Keratinocyte (primary cell): ENCODE measurements around the gene SLAMF8. TPM values are rescaled to one million over a fixed set of nuclear protein-coding genes. Genes with fewer than 3 reads are reported as not detected.

Source experiments
- DNase-seq: peaks from one replicate; pipeline ENCODE4 v3.0.0-alpha.2; 2011; ENCODE audit warnings: low read depth, missing footprints, low spot score
- FAIRE-seq: peaks from 2 replicates; lab custom pipeline; 2011; peaks lifted over from hg19 to GRCh38; lab: Jason Lieb, UNC
- H2AFZ ChIP-seq: 2 replicates; pipeline ENCODE4 v1.6.0; 2012; ENCODE audit warnings: low read length, control low read depth, inconsistent platforms; ENCODE audit not compliant: control insufficient read depth
- H3K27ac ChIP-seq: 2 replicates; pipeline ENCODE4 v1.5.1; 2011; ENCODE audit warnings: low read length; ENCODE audit not compliant: control insufficient read depth, insufficient read depth
- H3K27me3 ChIP-seq: 3 replicates; pipeline ENCODE4 v1.6.0; 2011; ENCODE audit warnings: low read length; ENCODE audit not compliant: control insufficient read depth, insufficient read depth; ENCODE audit errors: extremely low read depth
- H3K36me3 ChIP-seq, 2 experiments: 2 replicates in 1 of 2; 3 replicates in 1 of 2; pipeline ENCODE4 v1.5.1; 2011; ENCODE audit warnings: low read length in 2 of 2, mild to moderate bottlenecking in 1 of 2; ENCODE audit not compliant: control insufficient read depth in 2 of 2, insufficient read depth in 2 of 2; ENCODE audit errors: extremely low read depth in 1 of 2
- H3K4me1 ChIP-seq: 3 replicates; pipeline ENCODE4 v1.5.1; 2011; ENCODE audit warnings: low read length; ENCODE audit not compliant: control insufficient read depth, insufficient read depth; ENCODE audit errors: extremely low read depth
- H3K4me2 ChIP-seq: 3 replicates; pipeline ENCODE4 v1.6.0; 2011; ENCODE audit warnings: low read depth, low read length; ENCODE audit not compliant: control insufficient read depth, insufficient read depth; ENCODE audit errors: extremely low read depth
- H3K4me3 ChIP-seq, 3 experiments: fragments of 200-600 bp in 1 of 3; sonication (generic) in 1 of 3; 2 replicates in 2 of 3; 3 replicates in 1 of 3; pipeline ENCODE4 v1.5.1; 2011 to 2016; ENCODE audit warnings: low read length in 3 of 3, mild to moderate bottlenecking in 3 of 3, control low read depth in 2 of 3, inconsistent platforms in 1 of 3, low read depth in 1 of 3, mixed read lengths in 1 of 3, mixed run types in 1 of 3, moderate library complexity in 1 of 3; ENCODE audit not compliant: control insufficient read depth in 2 of 3, insufficient read depth in 2 of 3; ENCODE audit errors: extremely low read depth in 1 of 3
- H3K79me2 ChIP-seq: 2 replicates; pipeline ENCODE4 v1.6.0; 2012; ENCODE audit warnings: low read length; ENCODE audit not compliant: control insufficient read depth, insufficient read depth
- H3K9ac ChIP-seq: 3 replicates; pipeline ENCODE4 v1.6.0; 2011; ENCODE audit warnings: low read length; ENCODE audit not compliant: control insufficient read depth, insufficient read depth; ENCODE audit errors: extremely low read depth
- H3K9me1 ChIP-seq: 3 replicates; pipeline ENCODE4 v1.6.0; 2011; ENCODE audit warnings: low read length; ENCODE audit not compliant: control insufficient read depth, insufficient read depth; ENCODE audit errors: extremely low read depth
- H3K9me3 ChIP-seq: 2 replicates; pipeline ENCODE4 v1.5.1; 2012; ENCODE audit warnings: low read depth, low read length; ENCODE audit not compliant: control insufficient read depth
- H4K20me1 ChIP-seq: 3 replicates; pipeline ENCODE4 v1.6.0; 2011; ENCODE audit warnings: low read length; ENCODE audit not compliant: control insufficient read depth, insufficient read depth; ENCODE audit errors: extremely low read depth
- CTCF ChIP-seq, 3 experiments: IDR thresholded peaks in 1 of 3; conservative IDR thresholded peaks in 1 of 3; optimal IDR thresholded peaks in 1 of 3; 2 replicates in 2 of 3; 3 replicates in 1 of 3; pipeline versions ENCODE3 to v1.5.1; 2011; ENCODE audit warnings: low read length in 3 of 3, mild to moderate bottlenecking in 3 of 3, moderate library complexity in 2 of 3, control low read depth in 1 of 3, inconsistent platforms in 1 of 3; ENCODE audit not compliant: insufficient read depth in 2 of 3; ENCODE audit errors: extremely low read depth in 1 of 3
- EZH2 ChIP-seq: IDR thresholded peaks from one replicate; pipeline ENCODE4 v1.6.1; 2012; ENCODE audit warnings: inconsistent platforms, mild to moderate bottlenecking, low read length, moderate library complexity
- dilution Hi-C: fragments of 300-500 bp; cut with MboI; formaldehyde crosslinking; loops from one replicate; pipeline ENCODE4 v1.7.0; 2020; ENCODE audit warnings: low sequenced_read_pairs; ENCODE audit not compliant: extremely low pct_ligation_motif_present
- polyA plus RNA-seq, 5 experiments: library from polyadenylated mRNA; depleted of rRNA in 3 of 5; stranded (reverse) in 3 of 5; stranded (forward) in 1 of 5; unstranded in 1 of 5; fragments of >200 nt; gene quantifications; 1 replicate in 1 of 5; 2 replicates in 3 of 5; 3 replicates in 1 of 5; pipeline versions ENCODE4 v1.2.1 to v1.2.3, GENCODE V29; 2011 to 2012; ENCODE audit warnings: missing spikeins in 2 of 5, low read depth in 1 of 5, low replicate concordance in 1 of 5

Gene SLAMF8
- polyA plus RNA-seq, 1 donor (not counting 4 experiments of a cell fraction or from before 2014, with no cell fraction given): not detected

- H3K9me1 ChIP-seq: no peaks in the 10 kb centered on the region
- H3K79me2 ChIP-seq: no peaks in the 10 kb centered on the region
- FAIRE-seq (no peak), DNase-seq (no peak)
- H2AFZ ChIP-seq: no peak overlapping the region
- H3K36me3 ChIP-seq: no peaks in the 10 kb centered on the region
- H3K27me3 ChIP-seq: peaks cover 5% of the 10 kb centered on the region
- dilution Hi-C loops: no loop called here
- no peaks in the 10 kb centered on the region for H3K9me3 ChIP-seq
- H3K4me2 ChIP-seq: no peak overlapping the region
- TF ChIP-seq EZH2: no peak
- TF ChIP-seq CTCF (optimal IDR thresholded peaks at IDR 0.05 in 1 of 3, IDR thresholded peaks at IDR 0.05 in 1 of 3, conservative IDR thresholded peaks at IDR 0.05 in 1 of 3; ENCODE audit: extremely low read depth in 1 of 3, insufficient read depth in 2 of 3, low read length in 3 of 3): no peak
- H3K4me1 ChIP-seq: no peaks in the 10 kb centered on the region
- H3K9ac ChIP-seq: no peak overlapping the region
- H3K4me3 ChIP-seq: no peak overlapping the region
- H4K20me1 ChIP-seq: no peaks in the 10 kb centered on the region
- no peak overlapping the region for H3K27ac ChIP-seq
Measured at GRCh38 chr1:159815926-159816325, 10.7 kb upstream of the SLAMF8 start.

- Histone ChIP-seq H3K36me3 (no peaks in the 10 kb centered on the region), H3K27me3 (peaks cover 8% of the 10 kb centered on the region), H3K9me3 (no peaks in the 10 kb centered on the region), H3K4me1 (no peaks in the 10 kb centered on the region), H3K4me3 (no peak overlapping the region), H3K4me2 (no peak overlapping the region), H3K79me2 (no peaks in the 10 kb centered on the region), H3K9ac (no peak overlapping the region), H2AFZ (no peak overlapping the region), H4K20me1 (no peaks in the 10 kb centered on the region), H3K9me1 (no peaks in the 10 kb centered on the region), H3K27ac (no peak overlapping the region)
- TF ChIP-seq CTCF (optimal IDR thresholded peaks at IDR 0.05 in 1 of 3, IDR thresholded peaks at IDR 0.05 in 1 of 3, conservative IDR thresholded peaks at IDR 0.05 in 1 of 3; ENCODE audit: extremely low read depth in 1 of 3, insufficient read depth in 2 of 3, low read length in 3 of 3): no peak
- no peak for TF ChIP-seq EZH2
- FAIRE-seq (no peak), DNase-seq (no peak)
- dilution Hi-C loops: no loop called here
Measured at GRCh38 chr1:159817276-159818041, 9.2 kb upstream of the SLAMF8 start.
